Measurements from ENCODE around the gene MYO1D.

DNA sequence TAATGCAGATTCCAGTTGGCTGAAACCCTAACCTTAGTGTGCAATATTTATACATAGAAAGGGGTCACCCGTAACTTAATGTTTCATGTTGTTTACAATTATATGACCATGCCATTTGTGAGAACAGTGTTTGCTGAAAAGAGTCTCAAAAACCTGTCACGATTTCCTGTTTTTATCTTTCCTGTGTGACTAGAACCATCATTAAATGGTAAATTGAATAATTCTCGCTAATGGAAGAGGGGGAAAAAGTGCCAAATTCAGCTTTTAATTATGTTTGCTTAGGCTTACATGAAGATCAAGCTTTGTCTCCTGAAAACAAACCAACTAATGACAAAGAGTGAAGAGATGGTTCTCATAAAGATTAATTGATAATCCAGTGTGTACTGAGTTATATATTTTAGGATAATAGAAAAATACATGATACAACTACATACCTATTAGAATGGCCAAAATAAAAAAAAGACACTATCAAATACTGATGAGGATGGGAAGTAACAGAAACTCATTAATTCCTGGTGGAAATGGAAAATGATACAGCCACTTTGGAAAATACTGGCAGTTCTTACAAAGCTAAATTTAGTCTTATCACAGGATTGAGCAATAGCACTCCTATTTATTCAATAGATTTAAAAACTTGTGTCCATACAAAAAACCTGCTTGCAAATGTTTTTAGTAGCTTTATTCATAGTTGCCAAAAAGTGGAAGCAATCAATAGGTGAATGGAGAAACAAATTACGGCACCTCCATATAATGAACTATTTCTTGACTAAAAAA lies 248.5 kb downstream of the MYO1D start:
- TF ChIP-seq, protein P1, sequence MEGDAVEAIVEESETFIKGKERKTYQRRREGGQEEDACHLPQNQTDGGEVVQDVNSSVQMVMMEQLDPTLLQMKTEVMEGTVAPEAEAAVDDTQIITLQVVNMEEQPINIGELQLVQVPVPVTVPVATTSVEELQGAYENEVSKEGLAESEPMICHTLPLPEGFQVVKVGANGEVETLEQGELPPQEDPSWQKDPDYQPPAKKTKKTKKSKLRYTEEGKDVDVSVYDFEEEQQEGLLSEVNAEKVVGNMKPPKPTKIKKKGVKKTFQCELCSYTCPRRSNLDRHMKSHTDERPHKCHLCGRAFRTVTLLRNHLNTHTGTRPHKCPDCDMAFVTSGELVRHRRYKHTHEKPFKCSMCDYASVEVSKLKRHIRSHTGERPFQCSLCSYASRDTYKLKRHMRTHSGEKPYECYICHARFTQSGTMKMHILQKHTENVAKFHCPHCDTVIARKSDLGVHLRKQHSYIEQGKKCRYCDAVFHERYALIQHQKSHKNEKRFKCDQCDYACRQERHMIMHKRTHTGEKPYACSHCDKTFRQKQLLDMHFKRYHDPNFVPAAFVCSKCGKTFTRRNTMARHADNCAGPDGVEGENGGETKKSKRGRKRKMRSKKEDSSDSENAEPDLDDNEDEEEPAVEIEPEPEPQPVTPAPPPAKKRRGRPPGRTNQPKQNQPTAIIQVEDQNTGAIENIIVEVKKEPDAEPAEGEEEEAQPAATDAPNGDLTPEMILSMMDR (IDR thresholded peaks at IDR 0.05; ENCODE audit: low read depth, low read length), result no peak
- TF ChIP-seq EZH2phosphoT487 (IDR thresholded peaks at IDR 0.05; ENCODE audit: low read depth), result no peak

All from OCI-LY3 (cell line).